GM19467 (cell line): ENCODE measurements around the gene MTG1.
A peak's percentile ranks its signal among the peaks of the same experiment; 100 is the strongest.

Experiments
- ATAC-seq: cut with Tn5 transposase; IDR thresholded peaks from one replicate; pipeline ENCODE4 v1.9.1; 2021; ENCODE audit warnings: mild to moderate bottlenecking, moderate library complexity; ENCODE audit not compliant: unreplicated experiment

MTG1 gene, protein sequence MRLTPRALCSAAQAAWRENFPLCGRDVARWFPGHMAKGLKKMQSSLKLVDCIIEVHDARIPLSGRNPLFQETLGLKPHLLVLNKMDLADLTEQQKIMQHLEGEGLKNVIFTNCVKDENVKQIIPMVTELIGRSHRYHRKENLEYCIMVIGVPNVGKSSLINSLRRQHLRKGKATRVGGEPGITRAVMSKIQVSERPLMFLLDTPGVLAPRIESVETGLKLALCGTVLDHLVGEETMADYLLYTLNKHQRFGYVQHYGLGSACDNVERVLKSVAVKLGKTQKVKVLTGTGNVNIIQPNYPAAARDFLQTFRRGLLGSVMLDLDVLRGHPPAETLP

DNA sequence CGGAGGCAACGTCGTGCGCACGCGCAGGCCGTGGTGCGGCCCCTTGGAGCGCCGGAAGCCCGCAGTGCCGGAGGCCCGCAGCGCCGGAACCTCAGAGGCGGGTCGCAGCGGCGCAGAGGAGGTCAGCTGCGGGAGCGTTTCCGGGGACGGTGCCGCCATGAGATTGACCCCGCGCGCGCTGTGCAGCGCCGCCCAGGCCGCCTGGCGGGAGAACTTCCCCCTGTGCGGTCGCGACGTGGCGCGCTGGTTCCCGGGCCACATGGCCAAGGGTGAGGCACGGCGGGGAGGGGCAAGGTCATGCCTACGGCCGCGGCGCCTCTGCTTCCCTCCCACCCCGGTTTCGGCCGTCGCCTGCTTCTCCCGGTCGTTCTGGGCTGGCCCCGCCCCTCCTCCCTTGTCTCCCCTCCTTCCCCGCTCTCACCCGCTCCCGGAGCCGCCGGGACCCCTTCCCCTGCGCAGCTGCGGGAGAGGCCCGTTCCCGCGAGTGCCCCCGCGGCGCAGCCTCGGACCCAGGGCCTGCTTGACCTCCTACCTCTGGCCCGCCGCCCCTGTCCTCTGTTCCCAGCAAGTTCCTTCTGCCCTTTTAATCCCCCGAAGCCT is at the start of gene MTG1:
MTG1 (plus strand) TSS at position 94 of the 600 bp plus-strand sequence; CDS start at position 158, 64 bp downstream.
- peak; percentile 70 for ATAC-seq

DNA sequence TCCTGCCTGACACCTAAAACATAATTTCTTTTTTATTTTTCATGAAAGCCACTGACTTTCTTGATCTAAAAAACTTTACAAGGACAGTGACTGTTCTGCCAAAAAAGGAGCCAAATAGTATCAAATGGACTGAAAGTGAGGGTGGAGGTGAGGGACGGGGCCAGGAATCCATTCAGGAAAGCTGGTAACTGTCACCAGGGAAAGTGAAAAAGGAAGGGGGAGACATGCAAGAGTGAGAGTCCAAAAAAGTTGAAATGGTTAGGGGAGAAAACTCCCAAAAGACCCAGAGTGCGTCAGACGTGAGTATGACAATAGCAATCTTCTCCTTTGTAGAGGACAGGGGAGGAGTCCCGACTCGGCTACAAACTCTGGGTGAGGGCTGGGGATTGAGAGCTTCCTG is 49.7 kb upstream of the MTG1 start:
- no peak for ATAC-seq

DNA sequence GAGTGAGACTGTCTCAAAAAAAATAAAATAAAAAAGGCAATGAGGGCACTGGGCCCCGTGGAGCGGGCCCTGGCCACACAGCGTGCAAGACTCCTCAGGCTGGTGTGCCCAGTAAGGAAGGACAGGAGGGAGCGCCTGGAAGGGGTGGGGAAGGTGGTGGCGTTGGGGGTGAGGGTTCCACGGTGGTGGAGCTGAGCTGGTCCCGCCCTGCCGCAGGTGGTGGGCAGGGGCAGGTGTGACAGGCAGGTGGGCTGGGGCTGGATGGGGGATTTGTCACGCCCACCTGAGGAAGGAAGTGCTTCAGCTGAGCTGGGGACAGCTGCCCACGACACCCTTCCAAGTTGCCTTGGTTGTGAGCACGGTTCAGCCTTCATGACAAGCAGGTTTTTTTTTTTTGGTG is 47.5 kb upstream of the MTG1 start:
- ATAC-seq, result no peak

DNA sequence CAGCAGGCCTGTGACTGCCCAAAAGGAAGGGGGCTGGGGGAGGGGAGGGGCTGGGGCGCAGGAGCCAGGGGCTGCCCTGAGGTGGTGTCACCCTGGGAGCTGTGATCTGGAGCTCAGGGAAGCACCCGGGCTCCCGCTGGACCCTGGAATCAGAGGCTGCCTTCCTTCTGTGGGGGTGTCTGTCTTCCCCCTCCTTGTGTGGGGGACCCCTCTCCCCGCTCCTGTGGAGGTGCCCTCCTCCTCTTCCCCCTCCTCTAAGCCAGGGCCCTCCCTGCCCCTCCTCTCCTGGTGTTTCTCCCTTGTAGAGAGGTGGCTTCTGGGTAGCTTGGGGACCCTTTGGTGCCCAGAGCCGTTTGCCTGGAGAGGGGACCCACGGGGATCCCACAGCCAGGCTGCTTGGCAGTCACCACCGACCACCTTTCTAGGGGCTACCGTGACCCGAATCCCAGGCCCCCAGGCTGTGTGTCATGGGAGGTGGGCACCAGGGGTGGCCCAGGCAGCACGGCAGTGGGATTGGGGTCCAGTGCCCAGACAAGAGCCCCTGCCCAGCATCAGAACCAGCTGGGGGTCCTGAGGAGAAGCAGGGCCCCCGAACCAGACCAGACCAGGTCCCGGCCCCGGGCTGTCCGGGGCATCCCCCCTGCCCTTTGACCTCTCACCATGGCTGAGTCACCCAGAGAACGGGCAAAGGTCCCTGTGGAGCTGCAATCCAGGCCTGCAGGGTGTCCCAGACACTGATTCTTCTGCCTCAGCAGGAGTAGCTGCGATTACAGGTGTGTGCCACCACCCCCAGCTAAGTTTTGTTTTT is 46.0 kb upstream of the MTG1 start:
- ATAC-seq, result no peak

DNA sequence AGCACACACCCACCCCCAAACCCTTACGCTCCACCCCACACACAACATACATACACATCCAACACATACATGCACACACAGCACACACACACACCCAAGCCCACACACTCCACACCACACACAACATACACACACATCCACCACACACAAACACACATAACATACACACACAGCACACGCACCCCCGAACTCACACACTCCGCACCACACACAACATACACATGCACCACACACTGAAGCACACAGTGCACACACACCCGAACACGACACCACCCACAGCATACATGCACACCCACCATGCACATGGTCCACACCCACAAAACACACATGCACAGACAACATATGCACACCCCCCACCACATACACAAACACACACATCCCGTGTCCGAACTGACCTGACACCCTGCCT is 44.8 kb upstream of the MTG1 start:
- ATAC-seq, result no peak

DNA sequence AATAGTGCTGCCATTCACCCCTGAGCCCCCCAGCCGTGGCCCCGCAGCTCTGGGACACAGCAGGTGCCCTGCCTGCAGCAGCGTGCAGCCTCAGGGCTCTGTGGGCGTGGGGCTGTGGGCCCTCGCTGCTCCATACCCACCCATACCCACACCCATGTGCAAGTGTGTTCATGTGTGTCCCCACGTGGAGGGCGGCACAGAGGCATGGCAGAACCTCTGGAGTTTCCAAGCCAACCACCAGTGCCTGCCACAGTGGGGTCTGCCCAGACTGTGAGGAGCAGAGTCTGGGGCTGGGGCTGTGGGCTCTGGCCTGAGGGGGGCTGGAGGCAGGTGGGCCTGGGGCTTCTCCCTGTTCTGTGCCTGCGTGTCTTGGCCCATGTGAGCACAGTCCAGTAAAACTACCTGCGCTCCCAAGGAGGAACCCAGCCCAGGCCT is 44.4 kb upstream of the MTG1 start:
- no peak for ATAC-seq

DNA sequence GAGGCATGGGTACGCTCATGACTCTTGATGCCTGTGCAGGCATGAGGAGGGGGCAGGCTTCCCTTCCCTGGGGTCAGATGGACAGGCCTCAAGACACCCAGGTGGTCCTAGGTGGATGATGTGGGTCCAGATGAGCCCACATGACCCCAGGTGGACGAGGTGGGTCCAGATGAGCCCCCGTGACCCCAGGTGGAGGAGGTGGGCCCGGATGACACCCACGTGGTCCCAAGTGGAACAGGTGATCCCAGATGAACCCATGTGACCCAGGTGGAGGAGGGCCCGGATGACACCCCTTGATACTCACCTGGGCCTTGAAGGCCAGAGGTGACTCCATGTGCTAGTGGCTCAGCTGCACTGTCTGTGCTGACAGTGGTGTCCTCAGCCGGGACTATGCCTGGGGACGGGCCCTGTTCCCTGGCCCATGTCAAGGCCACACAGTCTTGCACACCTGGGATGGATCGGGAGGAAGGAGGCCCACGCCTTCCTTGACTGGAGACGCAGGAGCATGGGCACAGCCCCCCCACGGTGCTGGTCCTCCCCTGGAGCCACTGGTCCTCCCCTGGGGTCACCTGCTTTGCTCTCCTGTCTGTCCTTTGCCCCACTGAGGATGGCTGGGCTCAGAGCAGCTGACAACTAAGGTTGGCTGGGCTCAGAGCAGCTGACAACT is 43.5 kb upstream of the MTG1 start:
- ATAC-seq, result no peak

DNA sequence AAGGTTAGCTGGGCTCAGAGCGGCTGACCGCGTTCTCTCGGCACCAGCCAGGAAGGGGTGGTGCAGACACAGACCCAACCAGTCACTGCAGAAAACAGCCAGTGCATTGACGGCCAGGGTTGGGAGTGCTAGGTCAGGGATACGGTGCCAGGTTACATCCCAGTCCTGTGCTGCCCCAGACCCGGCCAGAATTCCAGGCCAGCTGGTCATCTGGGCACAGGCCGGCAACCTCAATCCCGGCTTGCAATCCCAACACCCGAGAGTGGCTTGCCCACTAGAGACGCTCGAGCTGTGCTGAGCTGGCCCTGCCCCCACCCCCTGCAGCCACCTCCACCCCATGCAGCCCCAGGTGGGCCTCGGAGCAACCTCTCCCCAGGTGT is 43.0 kb upstream of the MTG1 start:
- ATAC-seq, result no peak

DNA sequence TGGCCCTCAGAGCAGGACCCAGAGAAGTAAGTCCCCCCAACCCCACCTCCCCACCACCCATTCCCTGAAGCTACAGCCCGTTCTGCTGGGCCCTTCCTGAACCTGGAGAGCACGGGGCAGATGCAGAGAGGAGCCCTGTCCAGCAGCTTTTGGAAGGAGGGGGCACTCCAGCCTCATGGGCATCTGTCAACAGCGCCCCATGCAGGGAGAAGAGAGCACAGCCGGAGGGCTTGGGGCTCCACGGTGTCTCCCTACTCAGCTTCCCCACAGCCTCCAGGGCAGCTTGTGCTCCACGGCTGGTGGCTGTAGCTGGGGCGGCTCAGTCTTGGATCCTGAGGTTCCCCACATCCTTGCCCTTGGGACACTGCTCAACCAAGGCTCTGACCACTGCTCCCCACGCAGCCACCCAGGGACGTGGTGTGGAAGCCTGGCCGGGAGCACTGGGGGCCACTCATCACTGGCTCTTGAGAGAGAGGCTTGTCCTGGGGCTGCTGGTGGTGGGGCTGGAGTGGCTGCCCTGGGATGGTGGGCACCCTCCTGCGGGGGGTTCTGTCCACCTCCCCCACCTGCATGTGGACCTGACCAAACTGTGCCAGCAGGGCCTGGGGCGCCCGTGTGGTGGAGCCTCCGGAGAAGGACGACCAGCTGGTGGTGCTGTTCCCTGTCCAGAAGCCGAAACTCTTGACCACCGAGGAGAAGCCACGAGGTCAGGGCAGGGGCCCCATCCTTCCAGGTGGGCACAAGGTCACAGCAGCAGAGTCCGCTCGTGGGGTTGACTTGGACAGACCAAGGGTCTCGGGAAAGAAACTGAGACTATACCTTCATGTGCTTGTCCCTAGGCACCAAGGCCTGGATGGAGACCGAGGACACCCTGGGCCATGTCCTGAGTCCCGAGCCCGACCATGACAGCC is 42.3 kb upstream of the MTG1 start:
- ATAC-seq, result no peak

DNA sequence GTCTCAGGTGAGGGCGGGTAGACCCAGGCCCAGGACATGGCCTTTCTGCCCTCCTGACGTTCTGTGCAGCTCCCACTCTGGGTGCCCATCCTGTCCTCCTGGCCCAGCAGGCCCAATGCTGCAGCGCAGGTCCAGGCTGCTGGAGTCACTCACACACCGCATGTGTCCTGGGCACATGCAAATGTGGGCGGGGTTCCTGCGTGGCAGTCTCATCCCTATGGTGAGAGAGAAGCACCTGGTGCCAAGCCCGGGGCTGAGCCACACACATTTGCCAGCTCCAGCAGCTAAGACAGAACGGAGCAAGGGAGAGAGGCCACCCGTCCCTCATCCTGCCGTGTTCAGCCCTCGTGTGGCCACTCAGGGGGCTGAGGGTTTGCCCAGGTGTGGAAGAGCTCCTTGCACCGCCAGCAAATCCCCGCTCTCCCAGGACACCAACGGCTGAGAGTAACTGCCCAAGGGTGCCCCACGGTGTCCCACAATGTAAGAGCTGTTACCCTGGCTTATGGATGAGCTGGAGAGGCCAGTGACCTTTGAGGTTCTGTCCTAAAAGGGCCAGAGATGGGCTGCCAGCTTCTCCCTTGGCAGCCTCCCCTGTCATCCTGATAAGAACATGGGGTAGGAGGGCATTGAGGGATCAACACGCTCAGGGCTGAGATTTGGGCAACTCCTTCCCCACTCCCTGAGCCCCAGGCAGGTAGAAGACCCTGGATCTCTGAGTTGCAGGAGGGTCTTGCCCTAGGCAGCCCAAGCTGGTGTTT is 40.6 kb upstream of the MTG1 start:
- no peak for ATAC-seq

DNA sequence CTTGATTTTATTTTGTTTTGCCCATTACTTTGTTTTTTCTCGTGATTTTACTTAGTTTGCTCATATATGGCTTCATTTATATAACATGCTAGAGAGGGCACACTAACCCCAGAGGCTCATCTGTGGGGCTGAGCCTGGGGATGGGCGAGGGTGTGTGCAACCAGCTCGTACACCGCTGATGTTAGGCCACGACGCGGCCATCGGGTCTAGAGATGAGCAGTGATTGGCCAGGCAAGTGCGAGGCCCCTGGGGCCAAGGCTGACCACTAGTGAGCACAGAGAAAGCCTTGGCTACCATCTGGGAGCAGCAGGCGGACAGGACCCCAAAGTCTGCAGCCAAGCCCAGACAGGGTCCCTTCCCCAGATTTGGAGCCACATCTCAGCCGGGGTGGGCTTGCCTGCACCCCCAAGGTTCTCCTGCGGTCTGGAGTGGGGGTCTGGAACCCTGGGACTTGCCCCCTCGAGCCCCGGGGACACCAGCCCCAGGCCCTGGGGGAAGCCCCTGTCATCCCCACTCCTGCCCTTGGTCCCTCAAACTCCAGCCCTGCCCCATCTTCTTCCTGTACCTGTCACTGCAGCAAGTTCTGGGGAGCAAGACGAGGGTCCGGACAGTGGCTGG is 39.9 kb upstream of the MTG1 start:
- no peak for ATAC-seq

DNA sequence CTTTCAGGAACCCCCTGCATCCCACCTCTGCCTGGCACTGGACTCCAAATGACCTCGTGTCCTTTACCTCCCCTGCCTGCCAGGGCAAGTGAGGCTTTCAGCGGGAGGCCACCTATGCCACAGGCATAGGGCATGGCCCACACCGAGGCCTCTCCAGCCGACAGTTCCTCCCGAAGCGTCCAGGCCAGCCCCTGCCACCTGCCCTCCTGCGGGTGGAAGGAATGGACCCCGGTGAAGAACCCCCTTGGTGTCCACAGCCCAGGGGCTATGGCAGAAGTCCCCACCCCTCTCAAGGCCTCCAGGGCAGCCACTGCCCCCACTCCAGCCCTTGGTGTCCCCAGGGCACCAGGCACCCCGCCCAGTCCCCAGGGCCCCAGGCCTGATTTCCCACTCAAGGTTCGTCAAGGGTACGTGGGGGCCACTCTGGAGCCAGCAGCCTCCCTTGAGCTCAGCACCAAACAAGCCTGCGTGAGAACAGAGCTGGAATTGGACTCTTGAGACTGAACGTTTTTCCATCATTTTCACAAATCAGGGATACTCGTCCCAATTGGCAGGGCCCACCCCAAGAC is 39.2 kb upstream of the MTG1 start:
- no peak for ATAC-seq

DNA sequence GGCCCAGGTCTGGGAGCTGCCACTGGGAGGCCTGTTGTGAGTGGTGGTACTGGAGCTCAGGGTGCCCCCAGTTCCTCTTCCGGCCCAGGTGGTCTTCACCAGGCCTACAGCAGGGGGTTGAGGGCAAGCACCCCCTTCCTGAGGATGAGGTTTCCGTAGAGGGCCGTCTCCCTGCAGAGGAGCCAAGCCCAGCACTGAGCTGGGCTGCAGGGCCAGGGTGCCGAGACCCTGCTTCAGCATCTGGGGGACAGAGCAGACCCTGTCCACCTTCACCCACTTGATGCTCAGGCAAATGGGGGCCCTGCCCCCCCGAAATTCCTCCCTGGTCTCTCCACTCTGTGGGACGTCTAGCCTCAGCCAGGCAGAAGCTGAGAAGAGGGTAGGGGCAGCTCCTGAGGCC is 38.7 kb upstream of the MTG1 start:
- no peak for ATAC-seq

DNA sequence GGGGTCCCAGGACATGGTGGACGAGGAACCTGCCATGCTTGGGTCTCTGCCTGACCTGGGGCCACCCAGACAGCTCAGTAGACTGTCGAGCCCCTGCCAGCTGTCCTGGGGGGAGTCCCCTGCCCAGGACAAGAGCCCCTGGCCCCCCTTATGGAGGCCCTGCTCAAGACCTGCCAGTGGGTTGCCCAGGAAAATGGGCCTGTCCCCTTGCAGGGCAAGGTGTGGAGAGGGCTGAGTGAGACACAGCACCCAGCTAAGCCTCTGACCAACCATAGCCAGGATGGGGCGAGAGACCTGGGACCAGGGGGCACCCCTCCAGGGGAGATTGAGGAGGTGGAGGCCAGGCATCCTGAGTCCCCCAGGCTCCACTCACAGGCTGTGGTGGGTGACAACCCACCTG is 38.0 kb upstream of the MTG1 start:
- ATAC-seq, result no peak

DNA sequence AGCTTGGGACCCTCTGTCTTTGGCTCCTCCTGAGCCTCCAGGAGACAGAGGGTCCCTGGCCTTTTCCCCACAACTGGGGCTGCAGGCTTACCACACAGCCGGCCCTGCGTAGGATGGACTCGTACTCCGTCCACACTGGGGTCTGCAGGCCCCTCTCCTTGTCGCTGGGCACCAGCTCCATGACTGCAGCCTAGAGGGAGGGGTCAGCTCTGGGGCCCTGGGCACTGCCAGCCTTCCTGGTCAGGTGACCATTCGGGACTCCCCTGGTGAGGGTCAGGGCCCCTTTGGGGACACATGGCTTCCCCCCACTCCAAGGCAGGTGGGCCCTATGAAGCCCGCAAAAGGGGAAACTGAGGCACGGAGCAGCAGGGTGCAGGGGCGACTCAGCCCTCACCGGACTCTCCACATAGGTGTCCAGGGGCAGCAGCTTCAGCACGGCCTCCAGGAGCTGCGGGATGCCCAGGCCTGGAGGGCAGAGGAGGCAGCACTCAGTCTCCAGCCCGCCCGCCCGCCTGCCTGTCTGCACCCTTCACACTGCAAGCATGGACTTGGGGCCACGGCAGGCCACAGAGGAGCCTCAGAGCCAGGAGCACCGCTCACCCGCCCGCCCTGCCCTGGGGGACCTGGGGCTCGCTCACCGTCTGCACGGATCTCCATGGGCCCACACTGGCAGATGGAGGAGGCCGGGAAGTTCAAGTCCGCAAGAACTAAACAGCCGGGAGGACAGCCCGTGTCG is 37.2 kb upstream of the MTG1 start:
- ATAC-seq, result no peak

DNA sequence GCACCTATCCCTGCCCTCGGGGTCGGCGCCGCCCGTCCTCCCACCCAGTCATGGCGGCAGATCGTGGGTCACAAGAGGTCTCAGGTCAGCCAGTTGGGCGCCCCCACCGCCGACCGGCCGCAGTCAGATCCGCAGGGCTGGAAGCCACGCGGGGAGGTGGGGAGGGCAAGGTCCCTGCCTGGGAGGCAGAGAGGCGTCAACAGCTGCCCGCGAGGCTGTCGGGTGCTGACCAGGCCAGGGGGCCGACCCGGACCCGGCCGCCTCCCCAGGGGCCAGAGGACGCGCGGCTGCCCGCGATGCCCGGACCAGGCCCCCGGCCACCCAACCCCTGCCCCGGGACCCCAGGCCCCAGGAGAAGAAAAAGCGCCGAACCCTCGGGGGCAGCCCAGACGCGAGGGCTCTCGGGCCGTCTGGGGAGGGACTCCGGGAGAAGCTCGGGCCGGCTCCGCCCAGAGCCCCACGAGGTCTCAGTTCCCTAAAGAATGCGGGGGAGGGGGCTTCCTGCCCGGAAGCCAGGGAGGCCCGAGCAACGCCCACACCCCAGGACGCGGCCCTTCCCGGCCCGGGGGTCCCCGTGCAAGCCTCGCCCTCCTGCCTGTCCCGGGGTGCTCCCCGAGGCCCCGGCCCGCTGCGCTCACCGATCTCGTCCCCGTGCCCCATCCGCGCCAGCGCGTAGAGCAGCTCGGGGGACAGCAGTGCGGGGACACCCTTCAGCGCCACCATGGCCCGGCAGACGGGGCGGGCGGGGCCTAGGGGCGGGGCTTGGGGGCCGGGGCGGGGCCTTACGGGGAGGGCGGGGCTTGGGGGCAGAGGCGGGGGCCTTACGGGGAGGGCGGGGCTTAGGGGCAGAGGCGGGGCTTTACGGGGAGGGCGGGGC is 36.4 kb upstream of the MTG1 start, which contains the start of gene FUOM:
FUOM (minus strand) TSS at position 735 of the 877 bp plus-strand sequence; CDS start at position 723, 12 bp downstream.
- ATAC-seq, result peak; percentile 59
